IPS-20b (cell line): ENCODE measurements around the gene ZEB2.

Experiments
- H3K27ac ChIP-seq: one replicate; pipeline ENCODE4 v1.5.1; 2013; ENCODE audit warnings: low read length
- H3K27me3 ChIP-seq: 2 replicates; pipeline ENCODE4 v1.6.1; 2013; ENCODE audit warnings: mild to moderate bottlenecking, low read length, inconsistent platforms; ENCODE audit not compliant: insufficient read depth
- H3K36me3 ChIP-seq: 2 replicates; pipeline ENCODE4 v1.6.1; 2013; ENCODE audit warnings: low read depth, mild to moderate bottlenecking, inconsistent platforms, low read length, moderate library complexity; ENCODE audit not compliant: insufficient read depth
- H3K4me1 ChIP-seq: 2 replicates; pipeline ENCODE4 v1.6.1; 2013; ENCODE audit warnings: mild to moderate bottlenecking, control low read depth, inconsistent platforms, low read length, moderate library complexity; ENCODE audit not compliant: insufficient read depth
- H3K4me3 ChIP-seq: 2 replicates; pipeline ENCODE4 v1.5.1; 2013; ENCODE audit warnings: mild to moderate bottlenecking, low read length, inconsistent platforms
- H3K9ac ChIP-seq: 2 replicates; pipeline ENCODE4 v1.6.1; 2013; ENCODE audit warnings: low read depth, mild to moderate bottlenecking, inconsistent platforms, low read length, moderate library complexity
- H3K9me3 ChIP-seq: 2 replicates; pipeline ENCODE4 v1.6.1; 2013; ENCODE audit warnings: mild to moderate bottlenecking, low read depth, low read length, inconsistent platforms; ENCODE audit not compliant: insufficient read depth

ZEB2 gene

DNA sequence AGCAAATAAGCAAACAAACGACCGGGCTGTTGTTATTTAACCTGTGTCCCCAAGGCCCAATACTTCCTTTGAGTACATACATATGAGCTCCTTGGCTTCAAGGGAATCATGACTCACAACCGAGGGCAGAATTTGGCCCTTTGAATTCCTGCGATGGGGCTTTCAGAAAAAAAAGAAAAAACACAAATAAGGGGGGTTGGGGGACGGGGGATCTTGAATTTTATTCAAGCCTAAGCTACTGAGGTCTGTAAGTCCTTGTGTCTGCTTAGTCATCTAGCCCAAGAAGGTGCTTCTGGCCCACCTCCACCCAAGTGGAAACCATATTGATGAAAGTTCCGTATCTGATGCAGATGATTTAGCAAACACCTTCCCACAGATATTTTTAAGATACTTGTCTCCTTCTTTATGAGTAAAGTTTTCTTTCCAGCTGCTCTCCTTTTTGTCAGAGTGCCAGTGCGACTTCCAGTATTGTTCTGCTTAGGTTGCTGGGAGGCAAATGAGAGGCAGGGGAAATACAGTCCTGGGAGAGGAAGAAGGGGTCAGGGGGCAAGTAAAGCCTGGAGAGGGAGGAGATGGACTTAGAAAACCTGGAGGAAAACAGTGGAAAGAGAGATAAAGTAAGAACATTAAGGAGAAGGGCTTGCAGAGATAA is 169.6 kb downstream of the ZEB2 start:
- H3K9ac ChIP-seq: no peak overlapping the region
- H3K4me3 ChIP-seq: no peak overlapping the region
- no peaks in the 10 kb centered on the region for H3K9me3 ChIP-seq
- H3K36me3 ChIP-seq: no peaks in the 10 kb centered on the region
- H3K4me1 ChIP-seq: peaks cover 44% of the 10 kb centered on the region
- no peaks in the 10 kb centered on the region for H3K27me3 ChIP-seq
- H3K27ac ChIP-seq: no peak overlapping the region

DNA sequence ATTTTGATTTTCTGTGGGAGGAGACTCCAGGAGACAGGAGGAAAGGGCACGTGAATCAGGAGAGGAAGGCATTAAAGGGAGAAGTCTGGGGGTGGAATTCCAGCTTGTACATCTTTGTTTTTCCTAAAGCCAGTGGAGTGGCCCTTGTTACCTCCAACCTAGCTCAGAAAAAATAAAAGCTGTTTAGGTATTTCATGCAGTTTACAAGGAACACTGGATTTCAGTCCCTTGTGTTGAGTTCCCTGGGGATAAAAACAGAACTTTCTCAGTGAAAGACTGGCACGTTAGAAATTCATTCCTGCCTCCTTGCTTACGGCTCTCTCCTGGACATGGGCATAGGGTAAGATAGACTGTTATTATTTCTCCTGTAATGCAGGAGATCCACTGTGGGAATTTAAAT is 170.2 kb downstream of the ZEB2 start:
- Histone ChIP-seq H3K27ac (no peak overlapping the region), H3K4me3 (no peak overlapping the region), H3K9ac (peak overlapping the region; percentile 11; the same call in 1 of the 2 replicates), H3K4me1 (peaks cover 44% of the 10 kb centered on the region), H3K27me3 (no peaks in the 10 kb centered on the region), H3K9me3 (no peaks in the 10 kb centered on the region), H3K36me3 (no peaks in the 10 kb centered on the region)

DNA sequence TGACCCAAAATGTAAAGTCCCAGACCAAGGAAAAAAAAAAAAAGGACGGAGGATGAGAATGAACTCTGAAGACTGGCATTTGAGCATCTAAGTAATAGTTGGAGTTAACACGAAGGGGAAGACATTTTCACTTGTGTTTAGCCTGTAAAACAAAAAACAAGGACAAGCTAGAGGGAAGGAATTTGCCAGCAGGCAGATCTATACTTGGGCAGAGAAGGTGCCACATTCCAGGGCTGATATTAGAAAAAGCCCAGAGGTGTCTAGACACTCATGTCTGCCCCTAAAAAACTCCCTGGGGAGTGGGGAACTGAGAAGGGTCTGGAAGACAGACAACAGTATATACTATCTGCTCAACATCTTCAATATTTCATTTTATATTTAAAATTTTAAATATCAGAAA is 171.1 kb downstream of the ZEB2 start:
- Histone ChIP-seq H3K27me3 (no peaks in the 10 kb centered on the region), H3K36me3 (no peaks in the 10 kb centered on the region), H3K9me3 (no peaks in the 10 kb centered on the region), H3K9ac (no peak overlapping the region), H3K4me1 (peaks cover 44% of the 10 kb centered on the region), H3K27ac (no peak overlapping the region), H3K4me3 (no peak overlapping the region)

DNA sequence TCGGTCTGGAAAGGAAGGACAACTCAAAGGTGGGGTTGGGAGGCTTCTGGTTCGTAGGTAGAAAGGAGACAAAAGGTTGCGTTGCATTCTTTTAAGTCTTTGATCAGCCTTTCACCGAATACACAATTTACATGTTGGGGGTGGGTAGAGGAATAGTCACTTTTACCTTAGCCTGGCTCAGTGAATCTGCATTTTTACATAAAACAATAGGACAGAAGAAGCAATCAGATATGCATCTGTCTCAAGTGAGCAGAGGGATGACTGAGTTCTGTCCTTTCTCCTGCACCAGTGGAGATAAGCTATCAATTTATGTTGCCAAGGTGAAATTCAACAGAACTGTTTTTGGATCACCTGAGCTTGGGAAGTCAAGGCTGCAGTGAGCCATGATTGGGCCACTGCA is 173.7 kb downstream of the ZEB2 start:
- Histone ChIP-seq H3K4me3 (peak overlapping the region; percentile 1; the same call in 1 of the 2 replicates), H3K9me3 (no peaks in the 10 kb centered on the region), H3K9ac (no peak overlapping the region), H3K27me3 (no peaks in the 10 kb centered on the region), H3K4me1 (peaks cover 34% of the 10 kb centered on the region), H3K27ac (no peak overlapping the region), H3K36me3 (no peaks in the 10 kb centered on the region)

DNA sequence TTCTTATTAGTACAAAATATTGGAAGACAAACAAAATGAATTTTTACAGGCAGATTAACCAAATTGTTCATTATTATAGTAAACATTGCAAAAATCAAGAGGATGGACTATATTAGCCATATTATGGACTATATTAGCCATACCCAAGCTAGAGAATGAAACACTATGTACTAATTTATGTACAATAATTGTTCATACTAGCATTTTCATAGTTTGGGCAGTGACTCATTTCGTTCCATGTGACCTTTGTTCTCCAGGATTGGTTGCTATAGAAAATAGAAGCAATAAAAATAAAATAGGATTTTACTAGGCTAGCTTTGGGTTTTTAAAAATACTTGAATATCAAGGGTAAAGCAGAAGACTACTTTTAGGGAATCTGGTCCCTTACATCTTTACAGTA is 176.8 kb downstream of the ZEB2 start:
- Histone ChIP-seq H3K27me3 (no peaks in the 10 kb centered on the region), H3K36me3 (no peaks in the 10 kb centered on the region), H3K4me1 (peaks cover 14% of the 10 kb centered on the region), H3K9ac (no peak overlapping the region), H3K4me3 (no peak overlapping the region), H3K9me3 (no peaks in the 10 kb centered on the region), H3K27ac (no peak overlapping the region)

DNA sequence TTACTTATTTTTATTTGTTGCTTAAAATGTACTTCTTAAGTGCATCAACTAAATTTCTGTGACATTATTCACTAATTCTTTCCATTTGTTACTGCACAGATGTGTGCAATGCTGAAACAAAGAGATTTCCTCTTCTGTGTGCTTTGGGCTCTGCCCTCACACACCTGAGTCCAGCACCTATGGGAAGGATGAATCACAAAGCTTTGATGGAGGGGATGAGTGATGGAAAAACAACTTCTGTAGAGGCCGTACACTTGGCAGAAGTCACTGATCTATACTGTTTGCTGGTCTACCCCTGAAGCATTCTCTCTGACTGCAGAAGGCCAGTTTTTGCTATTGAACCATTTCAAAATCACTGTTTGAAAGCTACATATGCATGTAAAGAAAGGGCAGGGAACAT is 178.4 kb downstream of the ZEB2 start:
- H3K9ac ChIP-seq: no peak overlapping the region

DNA sequence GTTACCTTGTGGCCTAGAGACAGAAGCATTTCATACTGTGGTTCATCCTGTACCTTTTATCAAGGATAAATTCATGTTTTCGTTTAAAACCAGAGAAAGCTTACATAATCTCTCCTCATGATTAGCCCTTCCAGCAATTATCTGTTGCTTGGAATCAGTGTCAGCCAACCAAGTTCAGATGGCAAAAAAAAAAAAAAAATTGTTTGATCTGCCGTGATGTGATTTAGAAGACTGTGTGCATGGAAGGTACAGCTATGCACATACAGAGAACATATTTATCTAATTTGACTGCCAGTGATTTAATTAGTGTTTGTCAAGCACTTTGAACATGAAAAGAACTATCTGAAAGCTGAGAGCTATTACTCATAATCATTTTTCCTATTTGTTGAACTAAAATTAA is 180.9 kb downstream of the ZEB2 start:
- peaks cover under 1% of the 10 kb centered on the region; the same call in 1 of the 2 replicates for H3K27me3 ChIP-seq
- H3K27ac ChIP-seq: no peak overlapping the region
- H3K9ac ChIP-seq: no peak overlapping the region
- H3K4me3 ChIP-seq: no peak overlapping the region
- H3K9me3 ChIP-seq: no peaks in the 10 kb centered on the region
- peaks cover 5% of the 10 kb centered on the region; the same call in 1 of the 2 replicates for H3K4me1 ChIP-seq
- no peaks in the 10 kb centered on the region for H3K36me3 ChIP-seq

More for the DNA sequence above, 178.4 kb downstream of the ZEB2 start:
- no peaks in the 10 kb centered on the region for H3K27me3 ChIP-seq
- H3K27ac ChIP-seq: no peak overlapping the region
- H3K4me3 ChIP-seq: no peak overlapping the region
- H3K9me3 ChIP-seq: no peaks in the 10 kb centered on the region
- H3K4me1 ChIP-seq: peaks cover 8% of the 10 kb centered on the region; the same call in 1 of the 2 replicates
- no peaks in the 10 kb centered on the region for H3K36me3 ChIP-seq

DNA sequence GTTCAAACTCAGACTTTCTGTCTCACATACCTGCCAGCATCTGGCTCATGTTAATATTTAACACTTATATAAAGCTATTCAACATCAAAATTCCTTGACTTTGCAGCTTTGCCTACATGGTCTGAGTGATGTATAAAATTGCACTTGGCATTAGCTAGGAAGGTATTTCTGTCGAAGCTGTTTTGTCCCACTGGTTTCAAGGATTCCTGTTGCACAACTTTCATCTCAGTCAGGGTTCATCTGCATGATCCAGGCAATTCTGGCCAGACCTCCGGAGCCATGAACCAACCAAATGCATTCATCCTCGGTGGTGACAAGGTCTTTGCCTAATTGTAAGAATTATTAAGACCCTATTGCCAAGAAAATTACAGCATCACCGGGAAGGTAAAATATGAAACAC is 185.4 kb downstream of the ZEB2 start:
- Histone ChIP-seq H3K36me3 (no peaks in the 10 kb centered on the region), H3K27ac (no peak overlapping the region), H3K9me3 (no peaks in the 10 kb centered on the region), H3K4me1 (peaks cover 15% of the 10 kb centered on the region; the same call in 1 of the 2 replicates), H3K27me3 (peaks cover 28% of the 10 kb centered on the region; the same call in 1 of the 2 replicates), H3K9ac (no peak overlapping the region), H3K4me3 (no peak overlapping the region)
